Measurements from ENCODE around the gene RAB26.
"Not testable (repeated sequence)": the region's sequence is repeated elsewhere in the genome, so short reads cannot be mapped to it uniquely, and the experiment has no call there.

Gene RAB26

DNA sequence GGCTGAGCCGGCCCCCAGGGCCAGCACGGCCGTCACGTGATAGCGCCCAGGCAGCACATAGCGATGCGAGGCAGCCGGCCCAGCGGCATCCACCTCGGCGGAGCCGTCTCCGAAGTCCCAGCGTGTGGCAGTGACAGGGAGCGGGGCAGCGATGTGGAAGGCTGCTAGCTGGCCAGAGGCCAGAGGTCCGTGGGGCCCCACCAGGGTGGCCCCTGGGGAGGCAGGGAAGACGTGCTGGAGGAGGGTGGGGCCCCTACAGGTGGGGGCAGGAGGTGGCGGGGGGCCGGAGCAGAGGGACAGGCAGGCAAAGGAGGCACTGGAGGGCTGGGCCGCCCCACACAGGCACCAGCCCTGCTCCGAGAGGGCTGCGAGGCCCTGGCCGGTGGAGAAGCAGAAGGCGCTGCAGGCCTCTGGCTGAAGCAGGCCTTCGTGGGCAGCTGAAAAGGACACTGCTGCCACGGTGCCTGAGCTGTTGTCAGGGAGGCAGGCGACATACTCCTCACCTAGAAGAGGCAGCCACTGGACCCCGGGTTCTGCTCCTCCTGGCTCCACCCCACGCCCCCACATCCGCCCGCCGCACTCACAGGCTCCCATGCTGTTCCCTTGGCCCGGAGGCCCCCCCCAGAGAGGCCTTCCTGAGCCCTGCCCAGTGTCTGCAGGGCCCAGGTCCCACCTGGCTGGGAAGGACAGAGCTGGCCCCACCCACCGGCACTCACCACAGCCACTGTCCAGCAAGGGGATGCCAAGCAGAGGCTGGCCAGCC lies 30.3 kb upstream of the RAB26 start:
- not testable (repeated sequence) for DNase-seq

GRCh38 chr16:2121325-2121724 lies 27.1 kb upstream of the RAB26 start:
- DNase-seq, result peak in 1 of 2 experiments; percentile 22

DNA sequence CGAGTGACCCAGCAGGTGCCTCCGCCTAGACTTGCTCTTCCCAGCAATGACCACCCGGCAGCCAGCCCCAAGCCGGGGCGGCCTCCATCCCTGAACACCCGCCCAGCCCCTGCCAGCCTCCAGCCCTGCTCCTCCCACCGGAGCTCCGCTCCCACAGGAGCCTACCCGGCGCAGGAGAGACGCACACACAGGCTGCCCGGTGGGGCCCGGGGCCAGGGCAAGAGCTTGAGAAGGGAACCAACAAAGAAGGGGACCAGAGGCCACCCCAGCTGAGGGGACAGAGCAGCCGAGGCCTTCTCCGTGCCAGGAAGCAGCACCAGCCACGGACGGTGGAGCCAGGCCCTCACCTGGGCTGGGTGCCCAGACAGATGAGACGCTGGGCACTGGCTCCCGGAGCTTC lies 26.6 kb upstream of the RAB26 start:
- DNase-seq, result no peak

GRCh38 chr16:2122429-2122828 lies 26.0 kb upstream of the RAB26 start:
- no peak for DNase-seq

DNA sequence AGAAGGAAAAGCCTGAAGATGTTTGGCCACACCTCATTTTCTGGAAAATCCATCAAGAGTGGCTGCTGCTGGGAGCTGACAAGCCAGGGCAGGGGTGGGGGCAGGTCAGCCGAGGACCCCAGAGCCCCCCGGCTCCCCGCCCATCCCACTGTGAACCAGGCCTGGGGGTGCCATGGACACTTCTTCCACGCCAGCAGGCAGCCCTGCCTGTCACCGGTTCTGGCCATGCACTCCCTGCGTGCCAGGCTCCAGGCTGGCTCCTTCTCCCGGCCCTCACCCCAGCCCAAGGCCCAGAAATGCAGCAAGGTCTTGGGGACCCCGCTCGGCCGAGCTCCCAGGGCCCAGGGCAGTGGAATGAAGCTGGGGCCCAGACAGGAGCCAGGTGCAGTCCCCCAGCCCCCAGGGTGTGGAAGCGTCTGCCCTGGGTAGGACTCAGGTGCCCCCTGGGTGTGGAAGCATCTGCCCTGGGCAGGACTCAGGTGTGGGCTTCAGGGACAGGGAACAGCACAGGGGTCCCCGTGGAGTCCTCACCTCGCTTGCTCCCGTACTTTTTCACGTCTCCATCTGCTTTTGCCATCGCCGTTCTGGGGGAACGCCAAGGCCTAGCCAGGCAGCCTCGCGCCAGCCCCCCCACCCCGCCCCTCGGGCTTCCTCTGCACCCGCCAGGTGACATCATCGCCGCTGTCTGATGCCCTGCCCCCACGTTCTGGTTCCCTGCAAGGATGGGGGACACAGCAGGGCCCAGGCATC lies 25.3 kb upstream of the RAB26 start:
- DNase-seq, result not testable (repeated sequence)

- not testable (repeated sequence) for DNase-seq
Measured at GRCh38 chr16:2123706-2124376, 24.6 kb upstream of the RAB26 start.

DNA sequence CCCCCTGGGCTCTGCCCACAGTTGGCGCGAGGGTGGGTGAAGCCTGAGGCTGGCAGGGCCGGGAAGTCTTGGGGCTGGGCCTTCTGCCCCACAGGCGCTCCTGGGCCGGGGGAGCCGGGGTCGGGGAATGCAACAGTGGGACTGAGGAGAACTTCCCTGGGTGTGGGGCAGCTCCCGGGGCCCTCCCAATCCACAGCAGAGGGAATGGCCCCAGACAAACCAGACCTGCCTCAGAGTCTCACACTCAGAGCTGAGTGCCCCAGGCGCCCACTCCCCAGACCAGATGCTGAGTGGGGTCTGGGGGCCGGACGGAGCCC lies 24.1 kb upstream of the RAB26 start:
- DNase-seq, result not testable (repeated sequence)

- not testable (repeated sequence) for DNase-seq
Measured at GRCh38 chr16:2124694-2125444, 23.6 kb upstream of the RAB26 start.

DNA sequence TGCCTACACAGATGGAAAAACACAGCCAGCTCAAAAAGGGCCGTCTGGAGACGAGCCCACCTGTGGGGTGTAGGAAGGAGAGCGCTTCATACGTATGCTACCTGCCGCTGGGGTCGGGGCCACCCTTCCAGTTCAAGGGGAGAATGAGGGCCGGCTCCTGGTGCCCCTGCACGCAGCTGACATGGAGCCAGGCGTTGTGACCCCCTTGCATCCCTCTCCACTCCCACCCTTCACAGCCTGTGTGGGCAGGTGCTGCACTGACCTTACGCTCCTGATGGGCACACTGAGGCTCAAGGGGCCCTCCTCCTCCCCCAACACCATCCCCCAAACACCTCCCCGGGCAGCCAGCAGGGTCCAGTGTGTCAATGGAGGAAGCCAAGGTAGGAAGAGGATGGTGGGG lies 22.8 kb upstream of the RAB26 start:
- DNase-seq, result not testable (repeated sequence)

DNA sequence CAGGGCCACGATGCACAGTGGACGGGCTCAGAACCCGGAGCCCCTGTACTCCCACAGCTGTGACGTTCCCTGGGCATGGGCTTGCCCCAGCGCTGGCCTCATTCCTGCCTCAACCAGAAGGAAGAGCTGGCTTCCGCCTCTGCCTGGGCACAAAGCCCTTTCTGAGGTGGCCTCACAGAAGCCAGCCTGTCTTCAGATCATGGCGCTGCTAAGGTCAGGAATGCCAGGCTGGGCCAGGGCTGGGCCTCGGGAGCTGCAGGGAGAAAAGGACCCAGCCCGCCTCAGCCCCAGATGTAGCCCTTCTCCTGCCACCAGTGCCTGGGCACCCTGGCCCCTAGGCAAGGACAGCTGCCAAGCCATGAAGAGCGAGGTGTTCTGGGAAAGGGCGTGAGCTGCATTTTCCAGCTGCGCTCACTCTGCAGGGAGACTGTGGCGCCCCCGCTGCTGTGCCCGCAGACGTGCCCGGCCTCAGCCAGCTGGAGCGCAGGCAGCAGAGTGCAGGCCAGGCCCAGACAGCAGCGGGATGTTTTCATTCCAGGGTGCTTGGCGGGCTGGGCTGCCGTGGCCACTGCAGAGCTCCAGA lies 22.2 kb upstream of the RAB26 start:
- DNase-seq, result not testable (repeated sequence)

DNA sequence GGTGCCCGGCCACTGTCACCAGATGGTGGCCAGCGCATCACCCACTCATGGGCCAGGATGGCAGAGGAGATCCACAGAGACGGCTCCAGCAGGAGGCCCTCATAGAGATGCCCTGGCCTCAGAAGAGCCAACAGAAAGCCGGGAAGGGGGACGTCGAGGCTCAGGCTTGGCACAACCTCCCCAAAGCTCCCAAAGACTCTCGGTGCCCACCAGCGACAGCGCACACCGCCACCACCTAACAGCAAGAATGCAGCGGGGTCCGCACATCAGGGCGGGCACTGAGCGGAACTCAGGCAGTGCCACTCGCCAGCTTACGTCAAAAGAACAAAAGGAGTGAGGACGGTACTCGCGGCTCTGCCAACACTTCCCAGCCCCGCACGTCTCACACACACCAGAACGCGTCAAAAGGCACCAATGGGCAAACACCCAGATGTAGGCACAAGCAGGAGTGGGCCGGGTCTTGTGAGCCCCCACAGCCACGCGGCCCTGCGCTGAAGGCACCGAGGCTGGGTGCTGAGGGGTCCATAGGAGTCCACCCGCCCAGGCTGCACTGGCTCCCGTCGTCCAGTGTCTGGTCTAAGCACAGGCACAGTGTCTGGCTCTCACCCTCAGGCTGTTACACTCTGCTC lies 21.4 kb upstream of the RAB26 start:
- not testable (repeated sequence) for DNase-seq

- not testable (repeated sequence) for DNase-seq
Measured at GRCh38 chr16:2127630-2128280, 20.7 kb upstream of the RAB26 start.

- DNase-seq, result not testable (repeated sequence)
Measured at GRCh38 chr16:2129251-2129650, 19.2 kb upstream of the RAB26 start.

- not testable (repeated sequence) for DNase-seq
Measured at GRCh38 chr16:2129890-2130447, 18.5 kb upstream of the RAB26 start.

DNA sequence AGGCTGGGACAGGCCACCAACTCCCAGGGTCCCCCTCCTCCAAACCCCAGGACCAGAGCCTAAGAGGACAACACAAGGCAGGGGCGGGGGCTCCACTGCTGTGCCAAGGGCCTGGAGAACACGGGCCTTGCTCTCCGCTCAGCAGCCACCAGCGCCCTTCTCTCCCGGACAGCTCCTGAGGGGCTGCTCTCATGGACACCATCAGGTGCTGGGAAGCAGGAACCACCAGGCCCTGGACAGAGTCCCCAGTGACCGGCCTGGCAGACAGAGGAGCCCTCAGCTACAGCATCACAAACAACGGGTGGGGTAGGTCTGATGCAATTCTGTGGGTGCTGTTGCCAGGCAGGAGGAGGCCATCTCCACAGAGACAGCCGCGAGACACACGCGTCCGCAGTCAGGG lies 14.6 kb upstream of the RAB26 start:
- DNase-seq, result not testable (repeated sequence)

DNA sequence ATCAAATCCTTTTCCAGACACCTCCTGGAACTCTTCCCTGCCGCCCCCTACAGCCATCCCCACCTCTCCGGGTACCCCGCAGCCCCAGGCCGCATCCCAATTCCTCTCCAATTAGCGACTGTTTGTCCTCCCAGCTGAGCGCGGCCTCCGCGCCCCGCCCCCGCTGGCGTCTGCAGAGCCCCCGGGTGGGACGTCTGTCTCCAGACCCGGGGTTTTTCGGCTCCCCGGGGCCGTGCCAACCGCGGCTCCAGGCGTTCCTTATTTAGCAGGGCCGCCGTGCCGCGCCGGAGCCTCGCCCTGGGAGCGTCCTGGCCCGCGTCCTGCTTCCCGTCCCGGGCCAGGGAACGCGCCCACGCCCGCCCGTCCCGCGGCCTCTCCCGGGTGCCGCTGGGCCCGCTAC lies 13.4 kb upstream of the RAB26 start:
- not testable (repeated sequence) for DNase-seq

GRCh38 chr16:2135770-2136490 lies 12.5 kb upstream of the RAB26 start, which contains the start of gene PKD1:
TSS of gene PKD1 (minus strand) at chr16:2135898. CDS start at chr16:2135689, 209 bp downstream.
- DNase-seq, result peak; percentile 61 to 82

GRCh38 chr16:2142942-2143877 lies 5.2 kb upstream of the RAB26 start:
- no peak for DNase-seq

GRCh38 chr16:2143878-2144485 lies 4.4 kb upstream of the RAB26 start:
- DNase-seq, result no peak
